HS-27A (cell line): ENCODE measurements around the gene TRAPPC6A.
A peak's percentile ranks its signal among the peaks of the same experiment; 100 is the strongest.

Source experiments
- DNase-seq: peaks from one replicate; pipeline ENCODE4 v3.0.0-alpha.2; 2012; ENCODE audit warnings: low read depth, missing footprints

TRAPPC6A gene

DNA sequence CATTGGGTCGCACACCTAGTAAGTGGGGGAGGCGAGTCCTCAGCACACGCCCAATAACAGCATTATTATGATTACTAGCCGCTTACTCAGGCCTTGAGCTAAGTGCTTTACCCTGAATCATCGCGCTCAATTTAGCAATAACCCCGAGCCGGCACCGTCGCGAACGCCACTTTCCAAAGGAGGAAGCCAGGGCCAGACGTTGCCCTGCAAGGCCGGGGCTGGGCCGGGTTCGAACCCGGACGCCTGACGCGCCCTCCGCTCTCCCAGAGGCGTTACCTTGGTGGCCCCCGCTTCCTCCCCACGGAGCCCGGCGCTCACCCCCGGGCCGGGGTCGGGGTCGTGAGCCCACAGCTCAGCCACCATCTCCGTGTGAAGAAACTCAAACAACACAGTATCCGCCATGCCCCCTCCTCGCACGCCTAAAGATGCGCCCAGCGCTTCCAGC, at the start of gene TRAPPC6A:
TSS of gene TRAPPC6A (minus strand) at position 421 of the 445 bp plus-strand sequence. CDS start at position 402, 19 bp downstream.
- DNase-seq = peak; percentile 30

DNA sequence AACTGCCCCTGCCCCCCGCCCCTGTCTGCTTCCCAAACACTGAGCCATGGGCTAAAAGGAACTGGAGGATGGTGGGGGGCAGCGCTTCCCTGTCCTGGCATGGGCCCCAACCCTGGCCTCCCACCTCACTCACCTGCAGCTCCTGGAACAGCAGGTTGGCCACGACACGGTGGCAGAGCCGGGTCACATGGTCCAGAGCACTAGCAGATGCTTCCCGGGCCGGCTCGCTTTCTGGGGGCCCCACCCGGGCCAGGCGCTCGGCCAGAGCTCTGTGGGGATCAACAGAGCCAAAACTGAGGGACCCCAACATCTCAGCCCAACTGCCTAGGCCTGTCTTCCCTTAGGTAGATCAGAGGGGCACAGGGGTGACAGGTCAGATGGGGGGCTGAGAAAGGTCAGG, 46.6 kb upstream of the TRAPPC6A start:
- DNase-seq = no peak

- DNase-seq = no peak
Measured at GRCh38 chr19:45223879-45224278, 45.8 kb upstream of the TRAPPC6A start.

DNA sequence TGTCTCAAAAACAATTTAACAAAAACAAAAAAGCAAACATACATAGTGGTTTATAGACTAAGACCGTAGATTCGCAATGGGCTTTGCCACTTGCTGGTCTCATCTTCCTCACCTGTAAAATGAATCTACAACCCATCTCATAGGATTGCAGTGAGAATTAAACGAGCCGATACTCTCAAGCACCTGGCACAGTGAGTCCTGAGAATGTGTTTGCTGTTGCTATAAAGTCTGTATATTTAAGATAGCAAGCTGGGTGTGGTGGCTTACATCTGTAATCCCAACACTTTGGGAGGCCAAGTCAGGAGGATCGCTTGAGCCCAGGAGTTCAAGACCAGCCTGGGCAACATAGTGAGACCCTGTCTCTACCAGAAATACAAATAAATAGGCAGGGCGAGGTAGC, 44.7 kb upstream of the TRAPPC6A start:
- no peak for DNase-seq

GRCh38 chr19:45218911-45219743, 41.1 kb upstream of the TRAPPC6A start:
- no peak for DNase-seq

GRCh38 chr19:45218426-45218825, 40.4 kb upstream of the TRAPPC6A start:
- no peak for DNase-seq

DNA sequence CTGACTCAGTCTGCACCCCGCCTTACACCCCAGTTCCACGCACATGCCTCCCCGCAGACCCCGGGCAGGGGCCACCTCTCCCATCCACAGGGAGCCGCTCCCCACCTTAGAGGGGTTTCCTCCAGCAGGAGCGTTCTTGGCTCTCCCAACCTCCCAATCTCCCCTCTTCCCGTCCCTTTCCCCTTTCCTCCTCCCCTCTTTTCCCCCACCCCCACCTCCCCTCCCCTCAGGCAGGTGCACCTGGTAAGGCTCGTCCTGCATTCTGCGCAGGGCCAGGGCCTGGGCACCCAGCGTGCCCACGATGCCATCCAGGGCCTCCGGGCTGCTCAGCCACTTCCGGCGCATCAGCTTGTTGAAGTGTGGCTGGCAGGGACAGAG, 39.9 kb upstream of the TRAPPC6A start:
- DNase-seq = no peak

DNA sequence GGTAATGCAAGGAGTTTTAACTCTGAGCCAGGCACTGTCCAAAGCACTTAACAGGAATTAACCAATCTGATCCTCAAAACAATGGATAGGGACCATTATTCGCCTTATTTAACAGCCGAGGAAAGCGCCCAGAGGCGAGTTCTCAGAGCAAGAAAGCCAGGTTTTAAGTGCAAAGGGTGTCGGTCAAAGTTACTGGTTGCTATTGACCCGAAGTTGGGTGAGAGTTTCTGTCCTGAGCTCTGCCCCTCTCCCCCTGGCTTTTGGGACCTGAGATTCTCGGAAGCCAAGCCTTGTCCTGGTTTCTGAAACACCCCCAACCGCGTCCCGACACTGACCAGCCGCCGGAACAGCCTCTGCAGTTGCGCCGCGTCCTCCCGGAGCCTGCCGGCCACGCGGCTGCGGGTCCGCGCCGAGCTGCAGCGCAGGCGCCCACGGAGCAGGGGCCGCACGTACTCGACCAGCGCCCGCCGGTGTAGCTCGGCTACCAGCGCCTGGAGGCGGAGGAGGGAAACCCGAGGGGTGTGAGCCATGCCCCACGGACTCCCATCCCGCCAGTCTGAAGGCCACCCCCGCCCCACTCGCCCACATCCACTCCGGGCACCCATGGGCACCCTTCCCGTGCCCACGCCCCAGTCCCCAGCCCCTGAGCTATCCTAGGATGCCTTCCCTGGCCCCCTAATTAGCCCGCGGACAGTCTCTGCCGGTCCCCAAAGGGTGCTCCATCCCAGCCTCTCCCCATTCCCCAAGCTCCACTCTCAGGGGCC, 39.3 kb upstream of the TRAPPC6A start:
- DNase-seq = no peak

DNA sequence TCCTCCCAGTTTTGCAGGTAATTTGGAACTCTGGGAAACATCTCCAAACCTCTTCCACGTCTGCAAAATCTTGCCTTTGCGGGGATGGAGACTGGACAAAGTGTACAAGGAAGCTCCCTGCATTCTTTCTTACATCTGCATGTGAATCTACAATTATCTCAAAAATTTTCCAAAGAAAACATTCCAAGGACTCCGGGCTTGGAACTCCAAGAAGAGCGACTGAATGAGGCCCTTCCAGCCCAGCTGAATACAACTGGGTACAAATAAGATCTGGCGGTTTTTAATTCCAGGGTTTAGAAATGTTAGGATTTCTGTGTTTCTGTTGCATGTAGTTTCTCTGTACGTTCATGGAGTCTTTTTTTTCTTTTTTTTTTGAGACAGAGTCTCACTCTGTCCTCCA, 38.6 kb upstream of the TRAPPC6A start:
- no peak for DNase-seq

- no peak for DNase-seq
Measured at GRCh38 chr19:45215391-45216191, 37.6 kb upstream of the TRAPPC6A start.

DNA sequence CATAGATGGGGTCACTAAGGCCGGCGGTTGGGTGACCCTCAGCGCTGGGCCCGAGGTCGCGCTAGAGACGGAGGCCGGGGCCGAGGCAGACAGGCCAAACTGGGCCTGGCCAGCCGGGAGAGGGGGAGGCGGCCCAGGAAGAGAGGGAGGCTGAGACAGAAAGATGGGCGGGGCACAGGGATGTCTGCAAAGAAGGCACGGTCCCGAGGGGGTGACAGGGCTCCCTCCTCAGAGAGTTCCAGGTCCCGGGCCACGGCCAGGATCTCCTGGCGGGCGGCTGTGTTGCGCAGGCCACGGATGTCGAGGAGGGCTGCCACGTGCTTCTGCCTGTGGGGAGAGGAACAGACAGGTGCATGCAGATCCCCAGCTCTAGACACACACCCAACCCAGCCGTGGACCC, 35.0 kb upstream of the TRAPPC6A start:
- DNase-seq = no peak

DNA sequence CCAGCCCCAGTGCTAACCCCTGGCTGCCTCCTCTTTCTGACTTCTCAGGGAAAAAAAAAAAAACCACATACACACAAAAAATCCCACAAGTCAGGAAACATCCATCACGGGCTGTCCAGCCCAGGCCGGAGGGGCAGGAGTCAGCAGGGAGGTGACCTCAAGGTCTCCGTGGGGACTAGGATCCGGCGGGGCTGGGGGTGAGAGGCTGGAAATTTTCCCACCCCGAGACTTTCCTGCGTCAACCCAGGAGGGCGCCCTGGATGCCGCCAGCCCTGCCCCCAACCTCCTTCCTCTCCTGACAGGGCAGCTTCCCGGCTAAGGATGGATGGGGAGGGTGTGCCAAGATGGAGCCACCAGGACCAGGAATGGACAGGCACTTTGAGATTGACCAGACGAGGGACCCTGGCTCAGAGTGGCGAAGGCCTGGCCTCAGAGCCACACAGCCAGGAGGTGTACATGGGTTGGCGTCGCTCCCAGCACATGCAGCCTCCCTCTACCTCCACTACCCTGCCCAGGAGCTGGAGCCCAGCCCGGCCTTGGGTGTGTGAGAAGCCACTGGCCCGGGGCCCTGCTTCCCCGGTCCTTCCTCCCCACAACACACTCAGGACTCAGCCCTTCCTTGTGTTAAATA, 33.8 kb upstream of the TRAPPC6A start:
- no peak for DNase-seq

GRCh38 chr19:45206328-45206727, 28.3 kb upstream of the TRAPPC6A start:
- DNase-seq = no peak

DNA sequence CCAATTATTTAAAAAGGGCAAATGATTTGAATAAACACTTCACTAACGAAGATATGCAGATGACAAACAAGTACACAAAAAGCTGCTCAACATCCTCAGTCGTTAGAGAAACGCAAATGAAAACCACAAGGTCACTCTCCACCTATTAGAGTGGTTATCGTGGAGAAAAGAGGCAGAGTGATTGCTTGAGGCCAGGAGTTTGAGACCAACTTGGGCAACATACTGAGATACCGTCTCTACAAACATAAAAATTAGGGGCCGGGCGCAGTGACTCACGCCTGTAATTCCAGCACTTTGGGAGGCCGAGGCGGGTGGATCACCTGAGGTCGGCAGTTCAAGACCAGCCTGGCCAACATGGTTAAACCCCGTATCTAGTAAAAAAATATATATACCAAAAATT, 27.8 kb upstream of the TRAPPC6A start:
- no peak for DNase-seq

DNA sequence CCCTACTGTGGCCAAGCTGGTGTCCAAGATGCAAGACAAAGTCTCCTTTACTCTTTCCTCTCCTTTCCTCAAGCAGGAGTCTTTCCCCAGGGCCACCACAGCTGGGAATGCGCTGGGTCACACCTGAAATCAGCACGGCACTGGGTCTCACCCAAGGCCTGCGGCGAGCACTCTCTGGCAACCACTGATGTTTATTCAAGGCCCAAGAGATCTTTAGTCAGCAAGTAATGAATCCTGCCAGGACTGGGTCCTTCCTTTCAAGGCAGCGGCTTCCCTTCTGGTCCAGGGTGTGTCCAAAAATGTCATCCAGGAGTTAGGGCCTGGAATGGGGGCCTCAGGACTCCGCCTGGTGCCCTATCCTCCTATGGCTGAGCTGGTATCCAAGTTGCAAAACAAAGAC, 24.6 kb upstream of the TRAPPC6A start:
- no peak for DNase-seq

DNA sequence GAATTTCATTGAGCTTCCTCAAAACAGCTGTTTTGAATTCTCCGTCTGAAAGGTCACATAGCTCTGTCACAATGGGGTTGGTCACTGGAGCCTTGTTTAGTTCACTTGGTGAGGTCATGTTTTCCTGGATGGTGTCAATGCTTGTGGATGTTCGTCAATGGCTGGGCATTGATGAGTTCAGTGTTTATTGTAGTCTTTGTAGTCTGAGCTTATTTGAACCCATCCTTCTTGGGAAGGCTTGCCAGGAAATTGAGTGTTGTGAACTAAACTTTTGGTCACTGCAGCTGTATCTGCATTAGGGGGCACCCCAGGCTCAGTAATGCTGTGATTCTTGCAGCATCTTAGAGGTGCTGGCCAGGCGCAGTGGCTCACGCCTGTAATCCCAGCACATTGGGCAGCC, 22.5 kb upstream of the TRAPPC6A start:
- DNase-seq = no peak

- DNase-seq = no peak
Measured at GRCh38 chr19:45195764-45196163, 17.7 kb upstream of the TRAPPC6A start.

- DNase-seq = no peak
Measured at GRCh38 chr19:45191375-45191774, 13.3 kb upstream of the TRAPPC6A start.

DNA sequence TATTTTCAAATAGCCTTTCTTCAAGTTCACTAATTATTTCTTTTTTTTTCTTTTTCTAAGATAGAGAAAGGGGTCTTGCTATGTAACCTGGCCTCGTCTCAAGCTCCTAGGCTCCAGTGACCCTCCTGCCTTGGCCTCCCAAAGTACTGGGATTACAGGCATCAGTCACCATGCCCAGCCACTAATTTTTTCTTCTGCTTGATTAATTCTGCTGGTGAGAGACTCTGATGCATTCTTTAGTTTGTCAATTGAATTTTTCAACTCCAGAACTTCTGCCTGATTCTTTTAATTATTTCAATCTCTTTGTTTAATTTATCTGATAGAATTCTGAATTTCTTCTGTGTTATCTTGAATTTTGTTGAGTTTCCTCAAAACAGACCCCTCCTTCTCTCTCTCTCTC, 11.9 kb upstream of the TRAPPC6A start:
- no peak for DNase-seq

GRCh38 chr19:45187421-45188100, 9.5 kb upstream of the TRAPPC6A start:
- DNase-seq = no peak
